GM21367 (cell line): Measurements from ENCODE around the gene RCOR2.

Experiments
- ATAC-seq: cut with Tn5 transposase; IDR thresholded peaks from one replicate; pipeline ENCODE4 v1.9.1; 2021; ENCODE audit not compliant: unreplicated experiment

Gene RCOR2

GRCh38 chr11:63923319-63923718, 6.4 kb upstream of the RCOR2 start:
- ATAC-seq, result no peak

- no peak for ATAC-seq
These were observed 5.8 kb upstream of the RCOR2 start for GRCh38 chr11:63922673-63923192.

DNA sequence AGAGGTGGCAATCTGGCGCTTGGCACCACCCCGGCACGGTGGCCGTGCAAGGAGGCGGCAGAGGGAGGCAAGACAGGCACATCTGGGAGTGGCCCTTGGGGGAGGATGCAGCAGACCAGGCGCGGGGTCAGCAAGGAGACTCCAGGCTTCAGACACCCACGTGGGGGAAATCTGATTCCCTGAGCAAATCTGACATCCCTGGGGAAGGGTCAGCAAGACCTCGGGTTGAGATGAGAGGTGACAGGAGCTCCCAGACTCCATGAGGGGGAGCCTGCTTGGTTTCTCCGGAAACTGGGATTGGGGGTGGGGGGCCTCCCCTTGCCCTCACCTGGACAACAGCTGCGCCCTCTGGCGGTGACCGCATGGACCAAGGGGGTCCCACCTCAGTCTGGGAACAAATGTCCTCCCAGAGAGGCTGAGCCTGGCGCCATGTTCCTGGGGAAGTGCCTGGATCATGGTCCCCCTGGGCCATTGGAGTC, 4.0 kb upstream of the RCOR2 start:
- no peak for ATAC-seq

GRCh38 chr11:63920126-63920938, 3.4 kb upstream of the RCOR2 start:
- no peak for ATAC-seq

GRCh38 chr11:63919267-63920125, 2.5 kb upstream of the RCOR2 start:
- no peak for ATAC-seq

GRCh38 chr11:63918507-63919191, 1.7 kb upstream of the RCOR2 start:
- ATAC-seq, result no peak

- no peak for ATAC-seq
These were observed 935 bp upstream of the RCOR2 start for GRCh38 chr11:63917692-63918506.

GRCh38 chr11:63915961-63916836, 765 bp downstream of the RCOR2 start:
- no peak for ATAC-seq

DNA sequence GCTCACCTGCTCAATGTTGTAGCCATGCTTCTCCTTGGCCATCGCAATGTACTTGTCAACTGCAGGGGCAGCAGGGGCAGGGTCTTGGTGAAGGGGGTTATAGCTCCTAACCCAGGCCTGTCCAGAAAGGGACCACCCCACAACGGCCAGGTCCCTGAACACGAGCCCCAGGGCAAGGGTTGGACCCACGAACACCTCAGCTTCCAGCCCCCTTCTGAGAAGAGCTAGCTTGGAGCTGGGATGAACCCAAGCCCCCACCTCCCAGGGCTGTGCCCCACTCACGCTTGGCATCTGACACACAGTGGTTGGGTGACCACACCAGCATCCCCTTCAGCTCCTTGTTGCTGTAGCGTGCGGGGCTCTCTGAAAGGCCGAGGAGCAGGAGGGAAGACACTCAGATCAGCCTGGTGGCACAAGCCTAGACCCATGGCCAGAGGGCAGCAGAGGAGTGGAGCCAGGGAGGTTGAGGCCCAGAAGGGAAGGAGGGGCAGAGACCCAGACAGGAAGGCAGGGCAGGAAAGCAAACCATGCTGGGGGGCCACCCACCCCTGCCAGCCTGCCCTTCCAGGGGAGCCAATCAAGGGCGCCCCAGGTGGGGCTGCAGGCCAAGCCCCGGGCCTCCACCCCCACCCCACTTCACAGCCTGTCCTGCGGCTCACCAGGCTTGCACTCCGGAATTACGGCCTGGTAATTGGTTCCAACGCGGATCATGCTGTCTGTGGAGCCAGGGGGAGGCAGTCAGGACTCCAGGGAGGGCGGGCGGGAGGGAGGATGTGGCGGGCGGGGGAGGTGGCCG, 1.9 kb downstream of the RCOR2 start:
- ATAC-seq, result no peak

DNA sequence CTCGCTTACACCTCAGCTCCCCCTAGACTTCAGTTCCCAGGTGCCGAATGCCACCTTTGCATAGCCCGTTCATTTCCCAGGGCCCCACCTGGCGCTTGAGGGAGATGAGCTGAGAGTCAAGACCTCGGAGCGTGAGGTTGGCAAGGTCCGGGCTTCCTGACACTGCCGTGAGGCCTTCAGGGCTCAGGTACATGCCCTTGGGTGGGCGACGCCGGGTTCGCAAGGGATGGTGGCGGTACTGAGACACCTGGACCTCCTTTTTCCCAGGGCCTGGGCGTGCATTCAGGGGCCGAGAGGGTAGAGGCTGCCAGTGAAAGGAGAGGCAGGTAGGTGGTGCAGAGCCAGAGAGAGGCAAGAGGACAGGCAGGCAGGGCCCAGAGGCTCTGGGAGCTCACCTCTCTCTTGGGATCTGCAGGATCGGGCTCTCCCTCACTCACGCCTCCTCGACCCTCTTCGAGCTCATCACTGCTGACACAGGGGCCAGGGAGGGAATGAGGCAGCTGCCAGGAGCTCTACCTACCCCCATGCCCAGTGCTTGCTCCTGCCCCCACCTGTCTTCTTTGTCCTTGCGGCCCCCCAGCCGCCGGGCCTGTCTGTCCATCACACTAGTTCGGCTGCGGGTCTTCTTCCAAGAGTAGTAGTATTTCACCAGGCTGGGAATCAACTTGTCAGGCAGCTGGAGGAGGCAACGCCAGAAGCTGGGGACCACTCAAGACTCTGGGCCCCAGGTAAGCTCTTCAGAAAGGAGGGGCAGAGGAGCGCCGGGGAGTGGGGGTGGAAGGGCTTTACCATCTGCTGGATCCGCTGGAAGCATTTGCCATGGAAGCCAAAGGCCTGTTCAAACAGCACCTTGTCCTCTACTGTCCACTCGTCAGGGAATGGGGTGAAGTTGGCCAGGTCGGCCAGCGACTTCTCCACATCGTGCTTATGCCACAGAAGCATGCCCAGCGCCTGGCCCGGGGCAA, 2.8 kb downstream of the RCOR2 start:
- no peak for ATAC-seq

DNA sequence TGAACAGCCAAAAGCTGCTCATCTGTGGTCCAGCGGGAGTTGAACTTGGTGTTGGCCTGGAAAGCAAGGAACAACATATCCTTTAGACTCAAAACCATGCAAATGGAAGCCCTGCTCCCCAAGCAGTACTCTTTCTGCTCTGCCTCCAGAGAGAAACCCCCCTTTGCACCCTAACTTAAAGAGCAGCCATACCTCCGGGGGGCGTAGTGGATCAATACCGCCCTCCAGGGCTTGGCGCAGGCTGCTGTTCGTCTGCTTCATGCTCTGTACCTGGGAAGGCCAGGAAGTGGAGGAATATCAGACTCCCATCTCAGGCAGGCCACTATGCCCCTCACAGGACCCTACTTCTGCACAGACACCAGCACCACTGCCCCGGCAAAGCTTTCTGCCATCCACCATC, 4.3 kb downstream of the RCOR2 start:
- ATAC-seq, result no peak

DNA sequence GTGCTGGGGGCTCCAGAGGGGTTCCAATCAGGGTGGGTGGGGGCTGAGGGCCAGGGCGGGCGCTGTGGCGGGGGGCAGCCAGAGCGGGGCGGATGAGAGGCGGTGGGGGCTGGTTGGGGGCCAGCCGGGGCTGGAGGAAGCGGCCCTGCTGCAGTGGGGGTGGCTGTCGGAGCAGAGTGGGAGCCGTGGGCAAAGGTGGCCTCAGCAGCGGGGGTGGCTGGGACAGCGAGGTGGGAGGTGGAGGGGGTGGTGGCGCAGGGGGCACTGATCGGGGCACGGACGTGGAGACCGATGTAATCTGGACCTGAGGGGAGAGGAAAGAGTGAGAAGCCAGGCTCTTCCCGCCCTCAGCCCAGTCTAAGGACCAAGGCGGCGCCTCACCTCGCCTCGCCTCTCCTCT, 5.1 kb downstream of the RCOR2 start:
- ATAC-seq, result no peak

GRCh38 chr11:63911440-63911839, 5.5 kb downstream of the RCOR2 start:
- ATAC-seq, result no peak

DNA sequence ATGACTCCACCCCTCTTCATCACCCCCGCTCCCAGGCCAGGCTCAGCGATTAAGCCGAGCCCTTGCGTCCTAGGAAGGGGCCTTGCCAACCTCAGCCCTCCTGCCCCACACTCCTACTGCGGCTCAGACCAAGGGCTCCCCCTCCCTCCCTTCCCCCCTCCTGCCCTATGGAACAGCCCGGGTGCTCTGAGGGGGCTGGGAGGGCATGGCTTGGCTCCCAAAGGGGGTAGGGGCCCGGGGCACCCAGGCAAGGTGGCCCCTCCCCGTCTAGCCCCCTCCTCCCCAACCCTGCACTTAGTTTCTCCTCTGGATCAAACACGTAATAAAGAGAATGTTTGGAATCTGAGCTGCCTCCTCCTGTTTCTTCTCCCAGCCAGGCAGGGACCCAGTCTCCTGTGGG, 6.3 kb downstream of the RCOR2 start:
- ATAC-seq, result no peak

- no peak for ATAC-seq
These were observed 7.1 kb downstream of the RCOR2 start for GRCh38 chr11:63909591-63910506.

DNA sequence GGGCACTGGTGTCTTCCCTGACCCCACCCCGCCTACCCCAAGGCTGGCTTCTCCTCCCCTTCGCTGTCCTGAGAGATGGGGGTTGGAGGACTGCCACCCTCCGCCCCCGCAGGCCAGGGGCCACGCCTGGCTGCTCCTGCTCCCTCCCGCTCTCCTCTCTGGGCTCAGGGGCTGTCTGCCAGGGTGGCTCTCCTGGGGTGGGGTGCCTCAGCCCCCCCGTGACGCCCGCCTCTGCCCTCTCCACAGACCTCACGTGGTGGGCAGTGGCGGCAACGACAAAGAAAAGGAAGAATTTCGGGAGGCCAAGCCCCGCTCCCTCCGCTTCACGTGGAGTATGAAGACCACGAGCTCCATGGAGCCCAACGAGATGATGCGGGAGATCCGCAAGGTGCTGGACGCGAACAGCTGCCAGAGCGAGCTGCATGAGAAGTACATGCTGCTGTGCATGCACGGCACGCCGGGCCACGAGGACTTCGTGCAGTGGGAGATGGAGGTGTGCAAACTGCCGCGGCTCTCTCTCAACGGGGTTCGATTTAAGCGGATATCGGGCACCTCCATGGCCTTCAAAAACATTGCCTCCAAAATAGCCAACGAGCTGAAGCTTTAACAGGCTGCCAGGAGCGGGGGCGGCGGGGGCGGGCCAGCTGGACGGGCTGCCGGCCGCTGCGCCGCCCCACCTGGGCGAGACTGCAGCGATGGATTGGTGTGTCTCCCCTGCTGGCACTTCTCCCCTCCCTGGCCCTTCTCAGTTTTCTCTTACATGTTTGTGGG, 8.1 kb downstream of the RCOR2 start:
- no peak for ATAC-seq
